Measurements from ENCODE around the gene CREB5.
A peak's percentile ranks its signal among the peaks of the same experiment; 100 is the strongest.

Gene CREB5

DNA sequence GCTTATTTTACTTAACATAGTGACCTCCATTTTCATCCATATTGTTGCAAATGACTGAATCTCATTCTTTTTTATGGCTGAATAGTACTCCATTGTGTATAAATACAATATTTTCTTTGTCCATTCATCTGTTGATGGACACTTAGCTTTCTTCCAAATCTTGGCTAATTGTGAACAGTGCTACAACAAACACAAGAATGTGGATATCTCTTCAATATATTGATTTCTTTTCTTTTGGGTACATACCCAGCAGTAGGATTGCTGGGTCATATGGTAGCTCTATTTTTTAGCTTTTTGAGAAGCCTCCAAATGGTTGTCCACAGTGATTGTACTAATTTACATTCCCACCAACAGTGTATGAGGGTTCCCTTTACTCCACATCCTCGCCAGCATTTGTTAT, 58.0 kb downstream of the CREB5 start:
- H3K4me3 ChIP-seq (ENCODE audit: low read depth in 1 of 5, low read length in 5 of 5): no peak overlapping the region
- H3K27me3 ChIP-seq (ENCODE audit: control insufficient read depth in 5 of 5, insufficient read depth in 4 of 5, low read length in 5 of 5): peaks cover 0 to 6% (median 0%) of the 10 kb centered on the region in 5 donors
- no peaks in the 10 kb centered on the region for H3K9me3 ChIP-seq (ENCODE audit: control insufficient read depth in 5 of 5, low read length in 5 of 5)
- peaks cover 0 to 12% (median 3%) of the 10 kb centered on the region in 5 donors for H3K4me1 ChIP-seq (ENCODE audit: control insufficient read depth in 5 of 5, insufficient read depth in 5 of 5, low read length in 5 of 5)
- no peaks in the 10 kb centered on the region for H3K36me3 ChIP-seq (ENCODE audit: control insufficient read depth in 5 of 5, insufficient read depth in 5 of 5, low read length in 5 of 5)
- no peak overlapping the region for H3K27ac ChIP-seq (ENCODE audit: low read depth, low read length)
- H3K9ac ChIP-seq (ENCODE audit: low read length in 5 of 5): no peak overlapping the region

DNA sequence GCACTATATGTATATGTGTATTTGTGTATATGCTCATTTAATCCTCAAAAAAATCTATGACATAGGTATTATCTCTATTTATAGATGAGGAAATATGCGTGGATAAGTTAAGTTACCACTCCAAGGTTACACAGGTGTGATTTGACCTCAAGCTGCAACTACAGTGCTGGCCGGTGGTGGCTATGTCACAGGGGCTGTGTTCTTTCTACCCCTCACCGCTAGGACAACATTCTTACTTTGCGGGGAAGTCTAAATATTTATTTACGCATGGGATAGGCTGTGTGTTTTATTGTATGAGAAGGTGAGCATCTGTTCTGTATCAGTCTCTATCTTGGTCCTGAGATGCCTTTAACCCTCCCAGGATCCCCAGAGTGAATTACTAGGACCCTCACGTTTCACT, 60.0 kb downstream of the CREB5 start:
- H3K4me3 ChIP-seq (ENCODE audit: low read depth in 1 of 5, low read length in 5 of 5): no peak overlapping the region
- no peaks in the 10 kb centered on the region for H3K36me3 ChIP-seq (ENCODE audit: control insufficient read depth in 5 of 5, insufficient read depth in 5 of 5, low read length in 5 of 5)
- H3K27me3 ChIP-seq (ENCODE audit: control insufficient read depth in 5 of 5, insufficient read depth in 4 of 5, low read length in 5 of 5): peaks cover 0 to 8% (median 0%) of the 10 kb centered on the region in 5 donors
- H3K9ac ChIP-seq (ENCODE audit: low read length in 5 of 5): no peak overlapping the region
- no peaks in the 10 kb centered on the region for H3K9me3 ChIP-seq (ENCODE audit: control insufficient read depth in 5 of 5, low read length in 5 of 5)
- peaks cover 0 to 12% (median 3%) of the 10 kb centered on the region in 5 donors for H3K4me1 ChIP-seq (ENCODE audit: control insufficient read depth in 5 of 5, insufficient read depth in 5 of 5, low read length in 5 of 5)
- no peak overlapping the region for H3K27ac ChIP-seq (ENCODE audit: low read depth, low read length)

DNA sequence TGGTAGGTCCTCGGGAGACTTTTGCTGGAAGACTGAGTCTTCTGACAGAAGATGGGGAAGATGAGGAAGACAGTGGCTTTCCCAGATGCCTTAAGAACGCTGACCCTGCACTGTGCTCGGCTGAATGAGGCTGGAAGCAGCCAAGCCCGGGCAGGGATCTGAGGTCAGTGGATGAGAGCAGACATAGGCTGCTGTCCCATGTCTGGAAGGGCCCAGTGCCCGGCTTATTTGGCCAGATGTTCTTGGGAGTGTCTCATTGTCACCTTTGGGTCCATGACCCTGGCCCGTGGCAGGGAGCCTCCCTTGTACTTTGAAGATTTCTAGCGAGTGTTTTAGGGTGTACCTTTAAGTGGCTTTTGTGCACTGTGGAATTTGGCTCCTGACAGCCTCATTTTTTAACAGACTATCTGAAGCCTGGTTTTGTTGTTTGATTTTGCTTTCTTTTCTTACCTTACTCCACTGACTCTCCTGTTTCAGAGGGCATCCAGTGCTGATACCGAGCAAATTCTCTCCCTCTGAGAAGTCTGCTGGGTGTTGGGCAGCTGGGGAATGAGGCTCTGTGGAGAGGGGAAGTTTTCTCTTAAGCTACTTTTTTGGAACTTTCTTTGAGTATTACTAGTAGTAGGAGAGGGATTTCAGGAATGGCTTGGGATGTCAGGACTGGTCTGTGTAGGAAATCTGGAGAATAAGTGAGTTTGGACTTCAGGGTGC, 61.4 kb downstream of the CREB5 start:
- Histone ChIP-seq H3K9me3 (ENCODE audit: control insufficient read depth in 5 of 5, low read length in 5 of 5) (no peaks in the 10 kb centered on the region), H3K4me3 (ENCODE audit: low read depth in 1 of 5, low read length in 5 of 5) (no peak overlapping the region), H3K9ac (ENCODE audit: low read length in 5 of 5) (no peak overlapping the region), H3K27ac (ENCODE audit: low read depth, low read length) (peak overlapping the region; percentile 9), H3K27me3 (ENCODE audit: control insufficient read depth in 5 of 5, insufficient read depth in 4 of 5, low read length in 5 of 5) (peaks cover 0 to 4% (median 0%) of the 10 kb centered on the region in 5 donors), H3K4me1 (ENCODE audit: control insufficient read depth in 5 of 5, insufficient read depth in 5 of 5, low read length in 5 of 5) (peaks cover 0 to 12% (median 3%) of the 10 kb centered on the region in 5 donors), H3K36me3 (ENCODE audit: control insufficient read depth in 5 of 5, insufficient read depth in 5 of 5, low read length in 5 of 5) (no peaks in the 10 kb centered on the region)

DNA sequence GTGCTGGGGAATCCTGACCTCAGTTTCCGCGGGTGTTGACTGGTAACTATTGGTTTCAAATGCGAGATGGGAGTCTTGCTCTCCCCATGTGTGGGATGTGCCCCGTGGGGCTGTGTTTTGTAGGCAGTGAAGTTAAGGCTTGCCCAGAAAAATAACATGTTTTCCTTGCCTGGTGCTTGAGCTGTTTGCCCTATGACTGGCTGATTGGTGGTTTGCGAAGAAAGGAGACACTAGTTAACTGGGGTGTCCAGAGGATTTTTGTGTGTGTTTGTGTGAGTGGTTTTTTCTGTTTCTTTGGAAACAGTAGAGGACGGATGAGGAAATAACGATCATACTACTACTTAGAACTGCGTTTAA, 61.9 kb downstream of the CREB5 start:
- H3K27ac ChIP-seq (ENCODE audit: low read depth, low read length): peak overlapping the region; percentile 9
- H3K4me3 ChIP-seq (ENCODE audit: low read depth in 1 of 5, low read length in 5 of 5): no peak overlapping the region

DNA sequence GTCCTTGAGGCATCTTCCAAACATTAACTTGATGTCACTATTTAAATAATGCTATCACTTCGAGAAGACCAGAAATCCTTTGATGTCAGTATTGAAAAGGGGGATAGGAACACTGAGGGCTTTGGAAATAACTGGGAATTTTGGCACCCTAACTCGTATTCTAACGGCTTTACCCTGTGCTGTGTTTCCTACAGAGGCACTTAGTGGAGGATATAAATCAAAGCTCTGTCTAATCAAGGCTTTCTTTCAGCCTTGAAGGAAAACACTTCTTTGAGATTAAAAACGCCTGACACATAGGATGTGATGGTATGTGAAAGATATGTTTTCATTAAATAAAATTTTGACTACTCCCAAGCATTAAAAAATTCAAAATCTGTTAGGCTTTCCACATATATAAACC, 62.3 kb downstream of the CREB5 start:
- no peaks in the 10 kb centered on the region for H3K36me3 ChIP-seq (ENCODE audit: control insufficient read depth in 5 of 5, insufficient read depth in 5 of 5, low read length in 5 of 5)

More for the DNA sequence above, 61.9 kb downstream of the CREB5 start:
- no peaks in the 10 kb centered on the region for H3K9me3 ChIP-seq (ENCODE audit: control insufficient read depth in 5 of 5, low read length in 5 of 5)
- no peaks in the 10 kb centered on the region for H3K36me3 ChIP-seq (ENCODE audit: control insufficient read depth in 5 of 5, insufficient read depth in 5 of 5, low read length in 5 of 5)
- peaks cover 0 to 12% (median 3%) of the 10 kb centered on the region in 5 donors for H3K4me1 ChIP-seq (ENCODE audit: control insufficient read depth in 5 of 5, insufficient read depth in 5 of 5, low read length in 5 of 5)
- peaks cover 0 to 4% (median 0%) of the 10 kb centered on the region in 5 donors for H3K27me3 ChIP-seq (ENCODE audit: control insufficient read depth in 5 of 5, insufficient read depth in 4 of 5, low read length in 5 of 5)
- H3K9ac ChIP-seq (ENCODE audit: low read length in 5 of 5): no peak overlapping the region

DNA sequence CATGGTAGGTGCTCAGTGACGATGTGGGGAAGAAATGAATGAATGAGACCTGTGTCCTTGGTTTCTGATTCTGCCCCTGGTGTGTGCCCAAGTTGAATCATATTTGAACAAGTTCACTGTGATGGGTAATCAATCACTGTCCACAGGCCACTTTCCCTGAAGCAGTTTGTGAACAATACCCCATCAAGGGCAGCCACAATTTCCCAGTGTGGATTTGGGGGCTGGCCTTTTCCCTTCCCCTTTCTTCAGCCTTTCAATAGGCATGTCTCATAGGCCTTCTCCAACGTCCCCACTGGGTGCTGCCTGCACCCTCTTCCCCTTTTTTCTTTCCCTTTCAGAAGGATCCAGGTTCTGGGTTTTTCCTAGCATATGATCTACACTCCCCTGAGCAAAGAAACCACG, 64.7 kb downstream of the CREB5 start:
- Histone ChIP-seq H3K4me1 (ENCODE audit: control insufficient read depth in 5 of 5, insufficient read depth in 5 of 5, low read length in 5 of 5) (peaks cover 2 to 12% (median 9%) of the 10 kb centered on the region in 5 donors), H3K27me3 (ENCODE audit: control insufficient read depth in 5 of 5, insufficient read depth in 4 of 5, low read length in 5 of 5) (peaks cover 0 to 4% (median 0%) of the 10 kb centered on the region in 5 donors), H3K27ac (ENCODE audit: low read depth, low read length) (no peak overlapping the region), H3K36me3 (ENCODE audit: control insufficient read depth in 5 of 5, insufficient read depth in 5 of 5, low read length in 5 of 5) (no peaks in the 10 kb centered on the region), H3K4me3 (ENCODE audit: low read depth in 1 of 5, low read length in 5 of 5) (no peak overlapping the region), H3K9ac (ENCODE audit: low read length in 5 of 5) (no peak overlapping the region), H3K9me3 (ENCODE audit: control insufficient read depth in 5 of 5, low read length in 5 of 5) (no peaks in the 10 kb centered on the region)

More for the DNA sequence above, 62.3 kb downstream of the CREB5 start:
- Histone ChIP-seq H3K27me3 (ENCODE audit: control insufficient read depth in 5 of 5, insufficient read depth in 4 of 5, low read length in 5 of 5) (peaks cover 0 to 4% (median 0%) of the 10 kb centered on the region in 5 donors), H3K27ac (ENCODE audit: low read depth, low read length) (peak overlapping the region; percentile 7), H3K9ac (ENCODE audit: low read length in 5 of 5) (no peak overlapping the region), H3K9me3 (ENCODE audit: control insufficient read depth in 5 of 5, low read length in 5 of 5) (no peaks in the 10 kb centered on the region), H3K4me3 (ENCODE audit: low read depth in 1 of 5, low read length in 5 of 5) (no peak overlapping the region), H3K4me1 (ENCODE audit: control insufficient read depth in 5 of 5, insufficient read depth in 5 of 5, low read length in 5 of 5) (peaks cover 0 to 12% (median 3%) of the 10 kb centered on the region in 5 donors)

DNA sequence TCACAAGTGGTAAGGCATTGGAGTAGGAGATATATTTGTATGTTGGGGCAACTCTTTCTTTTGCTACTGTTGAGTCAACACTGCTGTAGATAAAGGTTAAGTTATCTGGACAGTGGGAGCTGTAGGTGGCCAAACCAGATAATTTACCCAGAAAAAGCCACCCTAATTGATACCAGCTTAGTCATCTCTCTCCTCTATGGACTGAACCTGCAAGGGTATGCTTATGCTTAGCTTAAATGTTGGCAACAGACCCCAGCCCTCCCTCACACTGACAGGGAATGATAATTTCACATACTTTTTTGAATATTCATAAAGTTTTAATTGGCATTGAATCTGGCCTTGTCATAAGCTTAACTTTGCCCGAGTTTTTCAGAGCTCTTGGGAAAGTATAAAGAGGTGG, 66.3 kb downstream of the CREB5 start:
- Histone ChIP-seq H3K9ac (ENCODE audit: low read length in 5 of 5) (no peak overlapping the region), H3K9me3 (ENCODE audit: control insufficient read depth in 5 of 5, low read length in 5 of 5) (no peaks in the 10 kb centered on the region), H3K27me3 (ENCODE audit: control insufficient read depth in 5 of 5, insufficient read depth in 4 of 5, low read length in 5 of 5) (peaks cover 0 to 4% (median 0%) of the 10 kb centered on the region in 5 donors), H3K4me3 (ENCODE audit: low read depth in 1 of 5, low read length in 5 of 5) (no peak overlapping the region), H3K27ac (ENCODE audit: low read depth, low read length) (no peak overlapping the region), H3K4me1 (ENCODE audit: control insufficient read depth in 5 of 5, insufficient read depth in 5 of 5, low read length in 5 of 5) (peaks cover 0 to 9% (median 8%) of the 10 kb centered on the region in 5 donors), H3K36me3 (ENCODE audit: control insufficient read depth in 5 of 5, insufficient read depth in 5 of 5, low read length in 5 of 5) (no peaks in the 10 kb centered on the region)

DNA sequence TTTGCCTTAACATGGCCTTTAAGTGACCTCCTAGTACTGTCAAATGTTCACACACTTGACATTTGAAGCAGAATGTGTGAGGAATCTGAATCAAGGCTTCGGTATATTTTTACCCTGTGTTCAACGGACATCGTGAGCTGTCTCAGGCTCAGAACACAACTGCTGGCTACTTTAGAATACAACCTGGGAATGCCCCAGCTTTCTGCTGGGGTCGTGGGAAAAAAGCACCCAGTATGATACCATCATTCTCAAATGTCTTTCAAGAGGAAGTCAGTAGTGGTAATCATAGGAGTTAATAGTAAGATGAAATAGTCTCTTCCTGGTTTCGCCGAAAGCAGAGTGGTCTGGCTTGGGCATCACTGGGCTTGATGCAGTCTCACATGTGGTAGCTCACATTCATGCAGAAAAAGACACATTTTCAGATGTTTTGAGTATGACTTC, 67.2 kb downstream of the CREB5 start:
- H3K27me3 ChIP-seq (ENCODE audit: control insufficient read depth in 5 of 5, insufficient read depth in 4 of 5, low read length in 5 of 5): peaks cover 0 to 4% (median 0%) of the 10 kb centered on the region in 5 donors
- H3K4me1 ChIP-seq (ENCODE audit: control insufficient read depth in 5 of 5, insufficient read depth in 5 of 5, low read length in 5 of 5): peaks cover 0 to 9% (median 6%) of the 10 kb centered on the region in 5 donors
- H3K27ac ChIP-seq (ENCODE audit: low read depth, low read length): no peak overlapping the region
- no peak overlapping the region for H3K9ac ChIP-seq (ENCODE audit: low read length in 5 of 5)
- H3K4me3 ChIP-seq (ENCODE audit: low read depth in 1 of 5, low read length in 5 of 5): no peak overlapping the region
- H3K9me3 ChIP-seq (ENCODE audit: control insufficient read depth in 5 of 5, low read length in 5 of 5): no peaks in the 10 kb centered on the region
- no peaks in the 10 kb centered on the region for H3K36me3 ChIP-seq (ENCODE audit: control insufficient read depth in 5 of 5, insufficient read depth in 5 of 5, low read length in 5 of 5)

DNA sequence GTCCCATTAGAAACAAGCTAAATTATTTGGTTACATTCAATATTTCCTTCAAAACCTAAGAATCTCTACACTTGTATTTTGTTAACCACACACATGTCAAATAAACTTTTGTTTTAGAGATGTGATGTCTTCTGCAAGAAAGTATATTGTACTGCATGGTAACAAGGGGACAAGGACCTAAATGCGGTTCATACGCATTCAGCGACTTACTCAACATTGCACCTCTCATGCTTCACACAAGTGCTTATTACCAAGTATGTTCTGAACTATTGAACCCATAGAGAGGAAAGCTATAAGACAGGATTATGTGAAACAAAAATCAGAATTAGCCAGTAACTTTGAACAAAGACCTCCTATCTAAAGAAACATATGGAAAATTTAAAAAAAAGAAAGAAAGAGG, 68.3 kb downstream of the CREB5 start:
- H3K27ac ChIP-seq (ENCODE audit: low read depth, low read length): no peak overlapping the region
- H3K27me3 ChIP-seq (ENCODE audit: control insufficient read depth in 5 of 5, insufficient read depth in 4 of 5, low read length in 5 of 5): peaks cover 0 to 2% (median 0%) of the 10 kb centered on the region in 5 donors
- H3K9ac ChIP-seq (ENCODE audit: low read length in 5 of 5): no peak overlapping the region
- no peak overlapping the region for H3K4me3 ChIP-seq (ENCODE audit: low read depth in 1 of 5, low read length in 5 of 5)
- H3K36me3 ChIP-seq (ENCODE audit: control insufficient read depth in 5 of 5, insufficient read depth in 5 of 5, low read length in 5 of 5): no peaks in the 10 kb centered on the region
- peaks cover 0 to 9% (median 6%) of the 10 kb centered on the region in 5 donors for H3K4me1 ChIP-seq (ENCODE audit: control insufficient read depth in 5 of 5, insufficient read depth in 5 of 5, low read length in 5 of 5)
- no peaks in the 10 kb centered on the region for H3K9me3 ChIP-seq (ENCODE audit: control insufficient read depth in 5 of 5, low read length in 5 of 5)

DNA sequence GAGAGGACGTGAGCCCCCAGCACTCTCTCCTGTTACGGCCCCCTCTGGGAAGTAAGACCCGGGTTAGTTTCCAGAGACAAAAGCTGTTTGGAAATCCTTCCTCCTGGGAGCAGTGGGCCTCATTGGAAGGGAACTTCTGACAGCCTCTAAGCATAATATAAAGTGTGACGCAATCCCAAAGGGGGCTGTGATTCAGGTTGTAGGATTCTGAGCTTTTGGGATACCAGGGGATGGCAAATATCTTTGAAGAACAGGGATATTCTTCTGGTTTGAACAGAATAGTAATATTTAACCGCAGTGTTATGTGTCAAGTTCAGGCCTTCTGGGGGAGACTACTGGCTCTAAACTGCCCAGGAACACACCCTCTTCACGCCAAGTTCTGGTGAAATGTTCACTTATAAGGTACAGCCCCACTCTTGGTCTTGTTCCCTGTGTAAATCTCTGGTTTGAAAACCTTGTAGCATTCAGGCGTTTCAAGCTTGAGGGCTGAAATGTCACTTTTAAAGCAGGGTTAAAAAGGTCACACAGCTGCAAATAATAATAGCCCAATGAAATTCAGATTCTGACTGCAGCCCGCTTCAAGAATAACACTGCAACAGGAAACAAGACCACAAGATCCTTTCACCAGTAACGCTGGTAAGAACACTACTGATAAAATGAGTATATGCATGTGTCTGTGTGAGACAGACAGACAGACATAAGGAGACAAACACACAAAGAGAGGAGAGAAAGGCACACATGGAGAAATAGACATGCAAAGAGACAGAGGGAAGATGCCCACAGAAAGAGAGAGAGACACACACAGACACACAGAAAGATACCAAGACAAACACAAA, 69.0 kb downstream of the CREB5 start:
- no peaks in the 10 kb centered on the region for H3K9me3 ChIP-seq (ENCODE audit: control insufficient read depth in 5 of 5, low read length in 5 of 5)
- H3K4me3 ChIP-seq (ENCODE audit: low read depth in 1 of 5, low read length in 5 of 5): no peak overlapping the region
- no peaks in the 10 kb centered on the region for H3K36me3 ChIP-seq (ENCODE audit: control insufficient read depth in 5 of 5, insufficient read depth in 5 of 5, low read length in 5 of 5)
- peaks cover 0 to 9% (median 6%) of the 10 kb centered on the region in 5 donors for H3K4me1 ChIP-seq (ENCODE audit: control insufficient read depth in 5 of 5, insufficient read depth in 5 of 5, low read length in 5 of 5)
- no peaks in the 10 kb centered on the region for H3K27me3 ChIP-seq (ENCODE audit: control insufficient read depth in 5 of 5, insufficient read depth in 4 of 5, low read length in 5 of 5)
- H3K27ac ChIP-seq (ENCODE audit: low read depth, low read length): no peak overlapping the region
- H3K9ac ChIP-seq (ENCODE audit: low read length in 5 of 5): no peak overlapping the region

All from subcutaneous abdominal adipose tissue (tissue), 5 donors.